GM12874 (cell line): Measurements from ENCODE around the gene GPR55.

Experiments used
- TF ChIP-seq, protein P1 (sequence below): IDR thresholded peaks from 2 replicates; pipeline ENCODE4 v1.5.1; 2011; ENCODE audit warnings: low read depth, mild to moderate bottlenecking, control low read depth, low read length, moderate library complexity; ENCODE audit not compliant: insufficient read depth

The GPR55 gene

DNA sequence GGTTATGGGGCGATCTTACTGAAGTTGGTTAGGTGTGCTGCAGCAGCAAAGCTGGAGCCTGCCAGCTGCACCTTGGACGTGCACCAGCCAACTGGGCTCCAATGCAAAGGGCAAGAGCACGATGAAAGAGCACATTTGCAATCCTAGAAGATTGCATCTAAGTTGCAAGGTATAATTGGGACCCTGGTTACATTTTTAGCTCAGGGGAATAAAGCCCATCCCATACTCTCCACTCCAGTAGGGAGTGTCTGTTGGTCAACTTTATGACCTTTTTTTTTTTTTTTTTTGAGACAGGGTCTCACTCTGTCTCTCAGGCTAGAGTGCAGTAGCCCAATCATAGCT, 22.2 kb upstream of the GPR55 start:
- TF ChIP-seq, protein P1, sequence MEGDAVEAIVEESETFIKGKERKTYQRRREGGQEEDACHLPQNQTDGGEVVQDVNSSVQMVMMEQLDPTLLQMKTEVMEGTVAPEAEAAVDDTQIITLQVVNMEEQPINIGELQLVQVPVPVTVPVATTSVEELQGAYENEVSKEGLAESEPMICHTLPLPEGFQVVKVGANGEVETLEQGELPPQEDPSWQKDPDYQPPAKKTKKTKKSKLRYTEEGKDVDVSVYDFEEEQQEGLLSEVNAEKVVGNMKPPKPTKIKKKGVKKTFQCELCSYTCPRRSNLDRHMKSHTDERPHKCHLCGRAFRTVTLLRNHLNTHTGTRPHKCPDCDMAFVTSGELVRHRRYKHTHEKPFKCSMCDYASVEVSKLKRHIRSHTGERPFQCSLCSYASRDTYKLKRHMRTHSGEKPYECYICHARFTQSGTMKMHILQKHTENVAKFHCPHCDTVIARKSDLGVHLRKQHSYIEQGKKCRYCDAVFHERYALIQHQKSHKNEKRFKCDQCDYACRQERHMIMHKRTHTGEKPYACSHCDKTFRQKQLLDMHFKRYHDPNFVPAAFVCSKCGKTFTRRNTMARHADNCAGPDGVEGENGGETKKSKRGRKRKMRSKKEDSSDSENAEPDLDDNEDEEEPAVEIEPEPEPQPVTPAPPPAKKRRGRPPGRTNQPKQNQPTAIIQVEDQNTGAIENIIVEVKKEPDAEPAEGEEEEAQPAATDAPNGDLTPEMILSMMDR, result no peak

DNA sequence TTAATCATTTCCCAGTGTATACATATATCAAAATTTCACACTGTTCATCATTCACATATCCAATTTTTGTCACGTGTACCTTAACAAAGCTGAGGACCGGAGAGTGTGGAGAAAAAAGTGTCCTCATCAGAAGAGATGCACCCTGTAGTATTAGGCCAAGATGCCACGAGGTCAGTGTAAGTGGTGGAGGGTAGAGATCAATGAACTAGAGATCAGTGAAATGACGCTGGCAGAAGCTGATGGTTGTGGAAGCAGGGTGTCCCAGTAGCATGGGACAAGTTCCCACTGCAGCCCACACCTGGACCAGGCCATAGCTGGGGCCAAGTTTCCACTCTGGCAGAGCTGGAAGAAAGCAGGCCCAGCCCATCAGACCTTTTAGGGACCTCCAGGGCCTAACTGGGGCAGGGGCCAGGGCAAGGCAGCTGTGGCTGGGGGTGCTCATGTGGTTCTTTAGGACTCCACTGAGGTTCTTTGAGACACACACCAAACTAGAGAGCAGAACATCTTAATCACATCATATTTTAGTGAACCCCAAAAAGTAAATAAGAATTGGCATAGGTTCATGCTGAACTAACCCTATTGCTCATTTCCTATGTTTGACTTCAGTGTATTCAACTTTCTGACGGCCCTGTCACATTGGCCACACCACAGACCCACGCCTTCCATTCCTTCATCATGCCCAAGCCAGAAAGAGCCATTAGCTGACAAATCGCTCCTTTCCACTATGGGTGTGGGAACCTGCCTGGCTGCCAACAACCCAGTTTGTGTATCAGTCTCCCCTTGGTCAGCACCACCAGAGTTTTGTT, 21.6 kb upstream of the GPR55 start:
- TF ChIP-seq, protein P1, result no peak

DNA sequence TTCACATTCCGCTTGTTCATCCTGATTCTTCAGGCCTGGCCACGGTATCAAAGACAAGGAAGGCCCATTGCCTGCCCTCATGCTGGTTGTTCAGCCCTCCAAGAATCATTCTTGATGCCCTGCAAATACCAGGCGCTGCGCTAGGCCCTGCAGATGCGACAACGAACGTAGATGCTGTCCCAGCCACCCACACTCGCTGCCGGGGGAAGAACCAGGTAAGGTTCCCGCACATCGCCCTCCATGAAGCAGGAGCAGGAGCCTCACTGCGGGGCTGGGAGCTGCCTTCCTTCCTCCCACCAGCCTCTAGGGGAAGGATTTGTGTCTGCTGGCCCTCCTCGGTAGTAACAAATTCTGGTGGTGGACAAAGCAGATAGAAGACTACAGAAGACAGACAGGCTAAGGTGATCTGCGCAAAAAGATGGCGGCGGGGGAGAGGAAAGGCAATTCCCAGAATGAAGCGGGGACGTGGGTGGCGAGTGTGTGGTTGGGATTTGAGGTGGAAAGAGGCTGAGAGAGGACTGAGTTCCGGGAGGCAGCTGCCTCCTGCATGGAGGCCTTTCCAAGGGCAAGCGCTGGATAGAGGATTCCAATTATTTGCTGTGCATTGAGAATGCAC, 19.8 kb upstream of the GPR55 start:
- TF ChIP-seq, protein P1, result no peak

DNA sequence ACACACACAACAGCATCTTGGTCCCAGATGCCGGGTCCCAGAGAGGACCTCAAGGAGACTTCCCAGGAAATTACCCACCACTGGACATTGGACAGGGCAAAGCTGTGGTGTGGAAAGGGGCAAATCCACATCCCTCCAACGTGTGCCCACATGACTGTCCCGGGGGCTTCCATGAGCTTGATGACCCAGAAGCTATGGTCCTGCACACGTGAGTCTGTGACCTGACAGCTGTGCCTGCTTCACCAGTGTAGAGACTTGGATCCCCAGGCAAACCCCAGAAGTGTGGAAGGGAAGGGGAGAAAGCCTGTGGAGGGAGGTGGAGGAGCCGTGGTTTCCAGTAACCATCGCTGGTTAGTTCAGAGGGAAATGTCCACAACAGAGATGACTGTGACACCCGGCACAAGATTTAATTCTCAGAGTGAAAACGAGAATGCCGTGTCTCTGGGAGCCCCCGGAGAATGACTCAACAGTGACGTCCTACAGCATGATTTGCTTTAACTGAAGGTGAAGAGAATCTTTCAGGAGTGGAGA, 19.1 kb upstream of the GPR55 start:
- TF ChIP-seq, protein P1, result no peak

DNA sequence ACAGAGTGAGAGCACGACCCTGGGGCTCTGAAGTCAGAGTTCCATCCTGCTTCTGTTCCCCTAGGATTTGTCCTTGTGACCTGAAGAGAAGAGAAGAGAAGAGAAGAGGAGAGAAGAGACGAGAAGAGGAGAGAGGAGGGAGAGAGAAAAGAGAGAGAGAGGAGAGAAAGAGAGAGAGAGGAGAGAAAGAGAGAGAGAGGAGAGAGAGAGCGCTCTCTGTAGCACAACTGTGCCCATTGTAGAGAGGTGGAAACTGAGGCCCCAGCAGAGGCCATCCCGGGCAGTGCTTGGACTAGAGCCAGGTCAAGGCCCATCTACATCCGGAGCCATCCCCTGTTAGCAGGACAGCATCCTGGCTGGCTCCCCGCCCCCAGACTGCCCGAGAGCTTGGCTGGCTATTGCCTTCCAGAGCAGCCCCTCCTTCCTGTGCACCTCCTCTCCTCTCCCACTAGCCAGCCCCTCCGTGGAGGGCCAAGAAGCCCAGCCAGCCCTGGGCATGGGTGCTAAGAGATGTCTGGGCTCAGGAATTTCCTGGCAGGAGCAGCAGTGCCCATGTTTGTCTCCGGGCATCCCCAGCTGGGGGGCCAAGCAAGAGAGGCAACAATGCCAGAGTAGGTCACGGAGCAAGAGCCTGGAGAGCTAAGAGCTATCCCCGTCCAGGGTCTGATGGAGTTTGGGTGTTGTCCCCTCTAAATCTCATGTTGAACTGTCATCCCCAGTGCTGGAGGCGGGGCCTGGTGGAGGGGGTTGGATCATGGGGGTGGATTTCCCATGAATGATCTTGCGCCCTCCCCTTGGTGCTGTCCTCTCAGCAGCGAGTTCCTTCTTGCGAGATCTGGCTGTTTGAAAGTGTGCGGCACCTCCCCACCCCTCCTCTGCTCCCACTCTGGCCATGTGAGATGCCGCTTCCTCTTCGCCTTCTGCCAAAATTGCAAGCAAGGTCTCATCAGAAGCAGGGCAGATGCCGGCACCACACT, 18.2 kb upstream of the GPR55 start:
- TF ChIP-seq, protein P1, result no peak

DNA sequence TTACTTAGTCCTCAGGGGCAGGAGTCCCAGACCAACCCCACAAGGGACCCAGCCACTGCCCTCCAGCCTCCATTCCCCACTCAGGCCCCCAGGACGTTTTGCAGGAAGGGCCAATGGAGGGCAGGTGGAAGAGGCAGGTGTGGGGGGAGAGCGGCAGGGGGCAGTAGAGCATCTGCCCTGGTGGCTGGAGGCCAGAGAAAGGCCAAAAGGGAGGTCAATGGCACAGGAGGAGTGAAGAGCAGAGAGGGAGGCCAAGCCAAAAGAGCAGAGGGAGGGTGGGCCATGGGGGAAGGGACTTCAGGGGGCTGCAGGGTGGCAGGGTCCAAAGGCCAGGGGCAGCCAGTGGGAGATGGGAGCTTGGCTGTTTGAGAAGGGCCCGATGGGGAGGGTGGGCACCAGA, 17.3 kb upstream of the GPR55 start:
- TF ChIP-seq, protein P1, result peak; percentile 79
